ENCODE measurements around the gene RNF224. TPM values are rescaled to one million over a fixed set of nuclear protein-coding genes. Genes with fewer than 3 reads are reported as not detected.

The RNF224 gene
- total and polyA plus RNA-seq, 2 of the 13 experiments (the other 11 are each of a cell fraction or from before 2014, with no cell fraction given), result 0.09 TPM; not detected in 1

GRCh38 chr9:137201205-137201868 lies 26.0 kb upstream of the RNF224 start (continued):
- TF ChIP-seq USF2 (IDR thresholded peaks at IDR 0.05; ENCODE audit: low read depth, low read length), result no peak
- no peak for TF ChIP-seq USF2 (CRISPR knock-in tag; IDR thresholded peaks at IDR 0.05; ENCODE audit: borderline replicate concordance)
- no peak for TF ChIP-seq NFAT5 (CRISPR knock-in tag; IDR thresholded peaks at IDR 0.05)
- TF ChIP-seq MXD3 (CRISPR knock-in tag; IDR thresholded peaks at IDR 0.05), result peak; percentile 1; the same call in 1 of the 2 replicates
- TF ChIP-seq ZNF607 (CRISPR knock-in tag; IDR thresholded peaks at IDR 0.05; ENCODE audit: borderline replicate concordance), result no peak
- peak; percentile 12; the same call in 1 of the 2 replicates for TF ChIP-seq ZNF414 (CRISPR knock-in tag; IDR thresholded peaks at IDR 0.05)
- 0 out of 2 replicates have a peak, but pooled peaks have one; percentile 28 for TF ChIP-seq HDAC1 (CRISPR knock-in tag; IDR thresholded peaks at IDR 0.05)
- TF ChIP-seq ZNF577 (CRISPR knock-in tag; IDR thresholded peaks at IDR 0.05; ENCODE audit: borderline replicate concordance, low read depth), result no peak
- no peak for TF ChIP-seq MAFG (CRISPR knock-in tag; IDR thresholded peaks at IDR 0.05)
- TF ChIP-seq YY1 (IDR thresholded peaks at IDR 0.05; ENCODE audit: insufficient read depth, insufficient replicate concordance, low read depth, low read length), result no peak
- TF ChIP-seq RXRA (CRISPR knock-in tag; IDR thresholded peaks at IDR 0.05), result no peak
- TF ChIP-seq ZBTB8A (CRISPR knock-in tag; IDR thresholded peaks at IDR 0.05; ENCODE audit: borderline replicate concordance, low read depth), result no peak
- no peak for TF ChIP-seq MBD4 (IDR thresholded peaks at IDR 0.05; ENCODE audit: borderline replicate concordance, low read length)
- no peak for TF ChIP-seq ZNF776 (CRISPR knock-in tag; IDR thresholded peaks at IDR 0.05)
- peak; percentile 24; the same call in 1 of the 2 replicates for TF ChIP-seq ZNF280D (CRISPR knock-in tag; IDR thresholded peaks at IDR 0.05)
- peak; percentile 0; the same call in 1 of the 2 replicates for TF ChIP-seq DMAP1 (CRISPR knock-in tag; IDR thresholded peaks at IDR 0.05)
